H1 (cell line): Measurements from ENCODE around the gene FKBP2. TPM values are rescaled to one million over a fixed set of nuclear protein-coding genes. Genes with fewer than 3 reads are reported as not detected.

Experiments
- CTCF ChIA-PET: fragments of 300-600 bp; sonication (Branson Sonifier 250); formaldehyde crosslinking; loops from one replicate; lab custom pipeline; 2021; ENCODE audit not compliant: partially characterized antibody; lab: Charles Lee
- POLR2A ChIA-PET: fragments of 300-600 bp; sonication (Branson Sonifier 250); formaldehyde crosslinking; loops from one replicate; lab custom pipeline; 2021; ENCODE audit warnings: inconsistent platforms; ENCODE audit not compliant: partially characterized antibody; lab: Charles Lee
- DNase-seq, 2 experiments: peaks; one replicate each; pipeline versions ENCODE4 v3.0.0 to v3.0.0-alpha.2; 2010 to 2022; ENCODE audit warnings: low spot score in 2 of 2, low read depth in 1 of 2, mixed read lengths in 1 of 2
- FAIRE-seq: peaks from 2 replicates; lab custom pipeline; 2011; peaks lifted over from hg19 to GRCh38; lab: Jason Lieb, UNC
- H2AFZ ChIP-seq: 2 replicates; pipeline ENCODE4 v1.8.1; 2012; ENCODE audit warnings: low read length, inconsistent platforms
- H2AK5ac ChIP-seq: 2 replicates; pipeline ENCODE4 v1.6.1; 2013; ENCODE audit warnings: low read depth, low read length
- H2BK120ac ChIP-seq: replicated peaks from 2 replicates; pipeline ENCODE3; 2013; ENCODE audit warnings: low read depth, low read length, inconsistent platforms
- H2BK12ac ChIP-seq: 2 replicates; pipeline ENCODE4 v1.6.1; 2013; ENCODE audit warnings: low read depth, low read length
- H2BK15ac ChIP-seq: 2 replicates; pipeline ENCODE4 v1.6.1; 2013; ENCODE audit warnings: low read length
- H2BK20ac ChIP-seq: 2 replicates; pipeline ENCODE4 v1.6.1; 2013; ENCODE audit warnings: low read length
- H2BK5ac ChIP-seq: 2 replicates; pipeline ENCODE4 v1.6.1; 2013; ENCODE audit warnings: low read depth, low read length
- H3K14ac ChIP-seq: 2 replicates; pipeline ENCODE4 v1.6.1; 2013; ENCODE audit warnings: inconsistent platforms; ENCODE audit not compliant: insufficient read length
- H3K18ac ChIP-seq: 2 replicates; pipeline ENCODE4 v1.6.1; 2013; ENCODE audit warnings: low read length; ENCODE audit errors: extremely low read depth
- H3K23ac ChIP-seq: 2 replicates; pipeline ENCODE4 v1.6.1; 2013; ENCODE audit warnings: inconsistent platforms; ENCODE audit not compliant: insufficient read length
- H3K23me2 ChIP-seq: 2 replicates; pipeline ENCODE4 v1.6.1; 2013; ENCODE audit warnings: low read depth, low read length
- H3K27ac ChIP-seq: 2 replicates; pipeline ENCODE4 v1.6.1; 2011; ENCODE audit warnings: low read depth, low read length, inconsistent platforms
- H3K27me3 ChIP-seq, 4 experiments: replicated peaks in 1 of 4; 1 replicate in 1 of 4; 2 replicates in 3 of 4; pipeline versions ENCODE4 v1.6.1 to v1.8.1; 2011 to 2013; ENCODE audit warnings: low read length in 3 of 4, mild to moderate bottlenecking in 3 of 4, inconsistent platforms in 2 of 4, mixed read lengths in 2 of 4, moderate library complexity in 1 of 4; ENCODE audit not compliant: control insufficient read depth in 3 of 4, insufficient read depth in 3 of 4; ENCODE audit errors: extremely low read depth in 1 of 4
- H3K36me3 ChIP-seq, 4 experiments: 2 replicates each; pipeline versions ENCODE4 v1.6.1 to v1.8.1; 2011 to 2013; ENCODE audit warnings: mild to moderate bottlenecking in 4 of 4, low read length in 3 of 4, moderate library complexity in 2 of 4, control low read depth in 1 of 4, inconsistent platforms in 1 of 4; ENCODE audit not compliant: insufficient read depth in 4 of 4, control insufficient read depth in 2 of 4
- H3K4ac ChIP-seq: replicated peaks from 2 replicates; pipeline ENCODE3; 2013; ENCODE audit warnings: low read length, low read depth, mixed read lengths, inconsistent platforms; ENCODE audit not compliant: insufficient read length
- H3K4me1 ChIP-seq, 4 experiments: replicated peaks in 1 of 4; 1 replicate in 1 of 4; 2 replicates in 3 of 4; pipeline versions ENCODE4 v1.6.1 to v1.8.1; 2011 to 2013; ENCODE audit warnings: low read length in 3 of 4, inconsistent platforms in 2 of 4, mixed read lengths in 1 of 4; ENCODE audit not compliant: insufficient read depth in 4 of 4, control insufficient read depth in 3 of 4
- H3K4me2 ChIP-seq, 2 experiments: 2 replicates each; pipeline versions ENCODE4 v1.6.1 to v1.8.1; 2011 to 2013; ENCODE audit warnings: low read depth in 2 of 2, low read length in 2 of 2, control low read depth in 1 of 2, inconsistent platforms in 1 of 2, mild to moderate bottlenecking in 1 of 2; ENCODE audit not compliant: insufficient read depth in 1 of 2
- H3K4me3 ChIP-seq, 4 experiments: fragments of 200-600, 300-600 bp in 1 of 4; sonication (generic), shearing (Covaris generic), sonication (Bioruptor Twin) in 1 of 4; 2 replicates each; pipeline versions ENCODE4 v1.5.1 to v1.8.1; 2011 to 2016; ENCODE audit warnings: low read length in 4 of 4, low read depth in 3 of 4, control low read depth in 2 of 4, inconsistent platforms in 2 of 4, mild to moderate bottlenecking in 2 of 4, mixed read lengths in 1 of 4, moderate library complexity in 1 of 4; ENCODE audit not compliant: insufficient read depth in 2 of 4; ENCODE audit errors: extremely low read depth in 1 of 4
- H3K56ac ChIP-seq: replicated peaks from 2 replicates; pipeline ENCODE3; 2013; ENCODE audit warnings: low read depth, mild to moderate bottlenecking, mixed read lengths, low read length, inconsistent platforms; ENCODE audit not compliant: insufficient read length
- H3K79me1 ChIP-seq: 2 replicates; pipeline ENCODE4 v1.6.1; 2013; ENCODE audit warnings: low read depth, low read length, control low read depth
- H3K79me2 ChIP-seq, 2 experiments: 2 replicates each; pipeline versions ENCODE4 v1.6.1 to v1.8.1; 2012 to 2013; ENCODE audit warnings: low read length in 2 of 2, mild to moderate bottlenecking in 2 of 2, inconsistent platforms in 1 of 2; ENCODE audit not compliant: insufficient read depth in 2 of 2, control insufficient read depth in 1 of 2
- H3K9ac ChIP-seq, 4 experiments: replicated peaks in 1 of 4; 1 replicate in 1 of 4; 2 replicates in 3 of 4; pipeline versions ENCODE4 v1.6.1 to v1.8.1; 2011 to 2013; ENCODE audit warnings: low read depth in 3 of 4, low read length in 3 of 4, control low read depth in 2 of 4, mild to moderate bottlenecking in 2 of 4, moderate library complexity in 2 of 4, inconsistent platforms in 1 of 4; ENCODE audit errors: extremely low read depth in 1 of 4
- H3K9me3 ChIP-seq, 2 experiments: 2 replicates each; pipeline versions ENCODE4 v1.6.1 to v1.8.1; 2012 to 2013; ENCODE audit warnings: mild to moderate bottlenecking in 2 of 2, moderate library complexity in 2 of 2, control low read depth in 1 of 2, inconsistent platforms in 1 of 2, low read depth in 1 of 2, low read length in 1 of 2, mixed read lengths in 1 of 2; ENCODE audit not compliant: insufficient read depth in 2 of 2
- H4K20me1 ChIP-seq, 2 experiments: replicated peaks in 1 of 2; 2 replicates each; pipeline versions ENCODE3 to v1.8.1; 2011 to 2013; ENCODE audit warnings: inconsistent platforms in 2 of 2, low read length in 2 of 2, mild to moderate bottlenecking in 1 of 2; ENCODE audit not compliant: insufficient read depth in 2 of 2, control insufficient read depth in 1 of 2
- H4K5ac ChIP-seq: 2 replicates; pipeline ENCODE4 v1.6.1; 2013; ENCODE audit warnings: low read length, low read depth, mixed read lengths, inconsistent platforms; ENCODE audit not compliant: insufficient read length
- H4K8ac ChIP-seq: 2 replicates; pipeline ENCODE4 v1.8.0; 2013; ENCODE audit warnings: mild to moderate bottlenecking, moderate library complexity, low read length, inconsistent platforms; ENCODE audit not compliant: insufficient read depth; ENCODE audit errors: extremely low read depth
- H4K91ac ChIP-seq: replicated peaks from 2 replicates; pipeline ENCODE3; 2013; ENCODE audit warnings: low read length, mixed read lengths, inconsistent platforms; ENCODE audit not compliant: insufficient read length
- CTCF ChIP-seq, 3 experiments: IDR thresholded peaks; 1 replicate in 2 of 3; 2 replicates in 1 of 3; pipeline versions ENCODE4 v1.5.1 to v1.6.1; 2011; ENCODE audit warnings: low read length in 3 of 3, mild to moderate bottlenecking in 3 of 3, inconsistent platforms in 2 of 3, low read depth in 1 of 3, moderate library complexity in 1 of 3; ENCODE audit not compliant: insufficient read depth in 1 of 3; ENCODE audit errors: control extremely low read depth in 1 of 3
- TAF1 ChIP-seq: IDR thresholded peaks from 2 replicates; pipeline ENCODE4 v1.6.1; 2011; ENCODE audit warnings: mild to moderate bottlenecking, low read depth, low read length
- WGBS, 2 experiments: shearing (Covaris generic) in 1 of 2; methylation state at CpG; one replicate each; pipeline versions ENCODE4 v1.1.6 to v1.1.7; 2013 to 2015; ENCODE audit warnings: low lambda C conversion rate in 2 of 2, mixed read lengths in 2 of 2, inconsistent platforms in 1 of 2, low coverage in 1 of 2, missing lambda C conversion rate in 1 of 2; ENCODE audit not compliant: insufficient replicate concordance in 2 of 2, insufficient coverage in 1 of 2, insufficient read length in 1 of 2; ENCODE audit errors: extremely low coverage in 1 of 2, missing lambda C conversion rate in 1 of 2; 5-methylcytosine and 5-hydroxymethylcytosine counted together
- polyA plus RNA-seq, 7 experiments: library from polyadenylated mRNA; depleted of rRNA in 3 of 7; stranded (reverse) in 5 of 7; unstranded in 2 of 7; fragments of >200 nt in 5 of 7; fragments of 200-250 nt in 2 of 7; gene quantifications; 1 replicate in 5 of 7; 2 replicates in 1 of 7; 4 replicates in 1 of 7; pipeline versions ENCODE4 v1.2.1 to v1.2.3, GENCODE V29; 2011 to 2013; ENCODE audit warnings: missing spikeins in 2 of 7, mixed read lengths in 2 of 7
- total RNA-seq: library from RNA; stranded (reverse); fragmentation: NEBNext Ultra II Directional; extraction: Animal tissue kit (Norgen Biotek cat#: 25700); gene quantifications from 2 replicates; pipeline ENCODE4 v1.2.1, GENCODE V29; 2021

The FKBP2 gene
- total and polyA plus RNA-seq, 2 of the 8 experiments (the other 6 are each of a cell fraction or from before 2014, with no cell fraction given) = 41.7 to 52.5 TPM

GRCh38 chr11:64216879-64217278 lies 24.0 kb upstream of the FKBP2 start:
- H2BK20ac ChIP-seq = no peak overlapping the region
- no peak overlapping the region for H3K4me3 ChIP-seq
- no peak overlapping the region for H2AK5ac ChIP-seq
- no peaks in the 10 kb centered on the region for H3K79me2 ChIP-seq
- no peak overlapping the region for H2BK12ac ChIP-seq
- no peak overlapping the region for H2BK15ac ChIP-seq
- H3K36me3 ChIP-seq = peaks cover 0 to 8% (median 2%) of the 10 kb centered on the region in 4 experiments; a peak in 5 of 8 replicates
- no peak overlapping the region for H3K9ac ChIP-seq
- H4K8ac ChIP-seq = no peak overlapping the region
- no peak overlapping the region for H4K91ac ChIP-seq
- no peak overlapping the region for H2BK120ac ChIP-seq
- H3K23ac ChIP-seq = no peak overlapping the region
- H4K20me1 ChIP-seq = peaks cover 2 to 6% of the 10 kb centered on the region in 2 experiments
- no peak overlapping the region for H2AFZ ChIP-seq
- H3K18ac ChIP-seq = no peak overlapping the region
- H3K79me1 ChIP-seq = no peaks in the 10 kb centered on the region
- H3K4me1 ChIP-seq = no peaks in the 10 kb centered on the region
- TF ChIP-seq TAF1 (no peak), CTCF (IDR thresholded peaks at IDR 0.05; ENCODE audit: control extremely low read depth in 1 of 3, insufficient read depth in 1 of 3, low read depth in 1 of 3, low read length in 3 of 3) (peak in 2 of 3 experiments; percentile 8 to 10; a peak in 2 of 4 replicates)
- no peaks in the 10 kb centered on the region for H3K9me3 ChIP-seq
- POLR2A ChIA-PET = interaction anchor here (1.1 to 18.4 kb wide), 3 partner anchors 4 to 52 kb away, joined by 3 to 253 read pairs (median 253); partner anchors contain the start of genes FERMT3, NUDT22 and TRPT1
- 89% methylated on average over 6 of the region's 6 CpGs; no CpG with 5 or more reads in 1 of the 2 experiments for WGBS, 2 experiments
- H3K4ac ChIP-seq = no peak overlapping the region
- no peak for FAIRE-seq
- H3K27me3 ChIP-seq = no peaks in the 10 kb centered on the region
- DNase-seq = no peak
- H3K27ac ChIP-seq = no peak overlapping the region
- H4K5ac ChIP-seq = no peak overlapping the region
- no peak overlapping the region for H3K56ac ChIP-seq
- no peak overlapping the region for H3K14ac ChIP-seq
- H2BK5ac ChIP-seq = no peak overlapping the region
- H3K4me2 ChIP-seq = no peak overlapping the region
- CTCF ChIA-PET = interaction anchor here (1.0 to 7.0 kb wide), 9 partner anchors 9 to 217 kb away, joined by 3 to 68 read pairs (median 5); partner anchors contain the start of genes FERMT3, NUDT22, PLCB3 and TRPT1
- H3K23me2 ChIP-seq = no peaks in the 10 kb centered on the region
